Smooth muscle cell (in vitro differentiated cells): ENCODE data around the gene OR1D5. TPM values are rescaled to one million over a fixed set of nuclear protein-coding genes. Genes with fewer than 3 reads are reported as not detected.

Experiments used
- DNase-seq: peaks from one replicate; lab custom pipeline; 2025; ENCODE audit not compliant: unreplicated experiment; lab: John Stamatoyannopoulos, UW
- H2AFZ ChIP-seq: fragments of 200-600 bp; sonication (generic); 2 replicates; pipeline ENCODE4 v1.6.0; 2016; ENCODE audit warnings: antibody characterized with exemption, low read depth, mild to moderate bottlenecking
- H3F3A ChIP-seq: fragments of 200-600 bp; sonication (generic); 2 replicates; pipeline ENCODE4 v1.6.0; 2017; ENCODE audit warnings: antibody characterized with exemption, low read depth
- H3K27ac ChIP-seq: fragments of 200-600 bp; sonication (generic); 2 replicates; pipeline ENCODE4 v1.5.1; 2016; ENCODE audit warnings: low read depth, mild to moderate bottlenecking
- H3K27me3 ChIP-seq: fragments of 200-600 bp; sonication (generic); 2 replicates; pipeline ENCODE4 v1.6.1; 2016; ENCODE audit warnings: low read depth, mild to moderate bottlenecking
- H3K36me3 ChIP-seq: fragments of 200-600 bp; sonication (generic); 2 replicates; pipeline ENCODE4 v1.5.1; 2016; ENCODE audit warnings: low read depth
- H3K4me1 ChIP-seq: fragments of 200-600 bp; sonication (generic); 2 replicates; pipeline ENCODE4 v1.5.1; 2016; ENCODE audit warnings: low read depth
- H3K4me2 ChIP-seq: fragments of 200-600 bp; sonication (generic); 2 replicates; pipeline ENCODE4 v1.6.0; 2016; ENCODE audit warnings: mild to moderate bottlenecking
- H3K4me3 ChIP-seq: fragments of 200-600 bp; sonication (generic); 2 replicates; pipeline ENCODE4 v1.5.1; 2016; ENCODE audit warnings: mild to moderate bottlenecking
- H3K79me2 ChIP-seq: fragments of 200-600 bp; sonication (generic); 2 replicates; pipeline ENCODE4 v1.6.0; 2016; ENCODE audit warnings: low read depth, mild to moderate bottlenecking
- H3K9ac ChIP-seq: fragments of 200-600 bp; sonication (generic); 2 replicates; pipeline ENCODE4 v1.6.0; 2016; ENCODE audit warnings: low read depth
- H3K9me3 ChIP-seq: fragments of 200-600 bp; sonication (generic); replicated peaks from 2 replicates; pipeline ENCODE4 v1.5.1; 2016; ENCODE audit warnings: low read depth
- H4K20me1 ChIP-seq: fragments of 200-600 bp; sonication (generic); 2 replicates; pipeline ENCODE4 v1.6.0; 2016; ENCODE audit warnings: low read depth
- CTCF ChIP-seq: fragments of 200-600 bp; sonication (generic); IDR thresholded peaks from 2 replicates; pipeline ENCODE4 v1.5.1; 2017; ENCODE audit warnings: borderline replicate concordance, mild to moderate bottlenecking, antibody characterized with exemption; ENCODE audit not compliant: insufficient read depth, poor library complexity, severe bottlenecking
- WGBS: methylation state at CpG from one replicate; pipeline ENCODE4 v1.1.7; 2016; ENCODE audit warnings: low lambda C conversion rate; 5-methylcytosine and 5-hydroxymethylcytosine counted together
- polyA plus RNA-seq: library from polyadenylated mRNA; unstranded; fragments of >200 nt; fragmentation: Nextera tagmentation; extraction: Ambion mirVana; gene quantifications from 2 replicates; pipeline ENCODE4 v1.2.1, GENCODE V29; 2016
- total RNA-seq: library from RNA; depleted of rRNA; stranded (reverse); fragments of >200 nt; gene quantifications from 2 replicates; pipeline ENCODE4 v1.2.3, GENCODE V29; 2014

Gene OR1D5
- total and polyA plus RNA-seq, 2 experiments from 2014 or later = not detected

- no peak overlapping the region for H3K4me3 ChIP-seq
- TF ChIP-seq CTCF = no peak
- no peaks in the 10 kb centered on the region for H3F3A ChIP-seq
- H4K20me1 ChIP-seq = no peaks in the 10 kb centered on the region
- no peak for DNase-seq
- H3K4me1 ChIP-seq = no peaks in the 10 kb centered on the region
- no peak overlapping the region for H3K9ac ChIP-seq
- H3K27me3 ChIP-seq = no peaks in the 10 kb centered on the region
- H2AFZ ChIP-seq = no peak overlapping the region
- no peaks in the 10 kb centered on the region for H3K36me3 ChIP-seq
- 98% methylated on average over 9 of the region's 9 CpGs for WGBS
- H3K4me2 ChIP-seq = no peak overlapping the region
- no peak overlapping the region for H3K27ac ChIP-seq
- H3K9me3 ChIP-seq = no peaks in the 10 kb centered on the region
- no peaks in the 10 kb centered on the region for H3K79me2 ChIP-seq
Measured at GRCh38 chr17:3034578-3034920, 28.9 kb downstream of the OR1D5 start.

GRCh38 chr17:3033741-3034577 lies 29.4 kb downstream of the OR1D5 start:
- Histone ChIP-seq H3K36me3 (no peaks in the 10 kb centered on the region), H3K9me3 (no peaks in the 10 kb centered on the region), H3K9ac (no peak overlapping the region), H3K4me2 (no peak overlapping the region), H3F3A (no peaks in the 10 kb centered on the region), H3K4me3 (no peak overlapping the region), H3K27me3 (no peaks in the 10 kb centered on the region), H3K4me1 (no peaks in the 10 kb centered on the region), H3K27ac (no peak overlapping the region), H4K20me1 (no peaks in the 10 kb centered on the region), H3K79me2 (no peaks in the 10 kb centered on the region), H2AFZ (no peak overlapping the region)
- no peak for DNase-seq
- WGBS = 92% methylated on average over 26 of the region's 26 CpGs
- TF ChIP-seq CTCF = no peak

GRCh38 chr17:3033248-3033640 lies 30.2 kb downstream of the OR1D5 start:
- no peak overlapping the region for H3K4me3 ChIP-seq
- no peak overlapping the region for H3K4me2 ChIP-seq
- H3K4me1 ChIP-seq = no peaks in the 10 kb centered on the region
- DNase-seq = no peak
- no peak for TF ChIP-seq CTCF
- H2AFZ ChIP-seq = no peak overlapping the region
- H3F3A ChIP-seq = no peaks in the 10 kb centered on the region
- WGBS = 94% methylated on average over 15 of the region's 15 CpGs
- H3K27ac ChIP-seq = no peak overlapping the region
- H3K27me3 ChIP-seq = no peaks in the 10 kb centered on the region
- no peaks in the 10 kb centered on the region for H4K20me1 ChIP-seq
- no peaks in the 10 kb centered on the region for H3K9me3 ChIP-seq
- no peak overlapping the region for H3K9ac ChIP-seq
- no peaks in the 10 kb centered on the region for H3K79me2 ChIP-seq
- no peaks in the 10 kb centered on the region for H3K36me3 ChIP-seq
